Measurements from ENCODE around the gene ITGA1. TPM values are rescaled to one million over a fixed set of nuclear protein-coding genes. Genes with fewer than 3 reads are reported as not detected.
A peak's percentile ranks its signal among the peaks of the same experiment; 100 is the strongest.

The ITGA1 gene
- total RNA-seq, 6 experiments from 2014 or later: 66.5 to 116 (median 82.1) TPM

DNA sequence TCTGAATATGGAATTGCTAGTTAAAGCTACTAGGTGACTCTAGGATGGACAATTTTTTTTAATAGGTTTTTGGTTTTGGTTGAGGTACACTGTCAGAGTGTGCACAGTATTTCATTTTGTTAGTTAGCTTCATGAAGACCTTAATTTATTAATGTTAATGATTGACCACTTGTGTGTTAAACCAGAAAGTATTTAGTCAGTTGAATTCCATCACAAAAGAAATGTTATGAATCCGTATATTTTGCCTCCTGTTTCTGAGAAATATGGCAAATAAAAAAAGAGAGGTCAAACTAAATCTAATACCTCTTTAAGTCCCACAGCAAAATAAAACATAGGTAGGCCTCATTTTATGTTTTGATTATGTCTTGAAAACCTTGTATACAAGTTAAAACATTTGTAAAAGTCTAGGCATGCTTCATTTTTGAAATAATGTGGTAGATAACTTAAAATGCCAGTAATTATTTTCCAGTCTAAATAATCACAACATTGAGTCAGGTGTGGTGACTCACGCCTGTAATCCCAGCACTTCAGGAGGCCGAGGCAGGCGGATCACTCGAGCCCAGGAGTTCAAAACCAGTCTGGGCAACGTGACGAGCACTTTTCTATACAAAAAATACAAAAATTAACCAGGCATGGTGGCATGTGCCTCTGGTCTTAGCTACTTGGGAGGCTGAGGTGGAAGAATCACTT lies 50.8 kb downstream of the ITGA1 start:
- no peaks in the 10 kb centered on the region for H3K27me3 ChIP-seq
- intact Hi-C loops (cut with DNase I): no loop called here
- H3K4me3 ChIP-seq: no peak overlapping the region
- peaks cover 0 to 37% (median 13%) of the 10 kb centered on the region in 4 donors for H3K4me1 ChIP-seq
- H3K36me3 ChIP-seq: no peaks in the 10 kb centered on the region
- no peaks in the 10 kb centered on the region for H3K9me3 ChIP-seq
- peak overlapping the region in 2 of 3 donors; percentile 27 to 41 for H3K27ac ChIP-seq
- DNase-seq (no peak), ATAC-seq (peak in 3 of 4 donors; percentile 8 to 41 (median 41))
- 82% methylated on average over 7 of the region's 7 CpGs for WGBS (ENCODE audit: insufficient coverage, low coverage, low lambda C conversion rate, missing lambda C conversion rate)
- TF ChIP-seq POLR2A (IDR thresholded peaks at IDR 0.05) (no peak), CTCF (IDR thresholded peaks at IDR 0.05) (no peak)

DNA sequence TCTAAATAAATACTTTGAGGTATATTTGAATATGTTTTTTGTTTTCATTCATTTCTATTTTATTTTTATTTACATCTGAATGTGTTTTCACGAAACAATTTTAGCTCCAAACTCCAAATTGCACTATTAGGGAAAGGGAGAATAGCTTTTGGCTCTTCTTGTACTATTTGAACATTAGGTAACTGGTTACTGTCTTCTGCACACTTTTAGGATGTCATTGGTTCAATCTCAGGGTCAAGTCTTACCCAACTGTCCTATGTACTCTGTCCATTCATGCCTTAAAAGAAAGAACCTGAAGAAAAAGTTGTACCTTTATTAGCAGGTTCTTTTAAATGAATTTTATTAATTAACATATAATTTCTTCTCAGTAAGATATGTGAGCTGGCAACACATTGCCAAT lies 51.6 kb downstream of the ITGA1 start:
- no peaks in the 10 kb centered on the region for H3K27me3 ChIP-seq
- H3K27ac ChIP-seq: no peak overlapping the region
- H3K4me3 ChIP-seq: no peak overlapping the region
- DNase-seq (no peak), ATAC-seq (peak in 1 of 4 donors; percentile 56)
- peaks cover 0 to 37% (median 13%) of the 10 kb centered on the region in 4 donors for H3K4me1 ChIP-seq
- no peaks in the 10 kb centered on the region for H3K36me3 ChIP-seq
- H3K9me3 ChIP-seq: no peaks in the 10 kb centered on the region
- intact Hi-C loops (cut with DNase I): no loop called here
- TF ChIP-seq CTCF (IDR thresholded peaks at IDR 0.05) (no peak), POLR2A (IDR thresholded peaks at IDR 0.05) (no peak)
- WGBS (ENCODE audit: insufficient coverage, low coverage, low lambda C conversion rate, missing lambda C conversion rate): 56% methylated on average over 1 of the region's 1 CpG

GRCh38 chr5:52840277-52841050 lies 52.7 kb downstream of the ITGA1 start:
- Histone ChIP-seq H3K4me1 (peaks cover 0 to 37% (median 13%) of the 10 kb centered on the region in 4 donors), H3K27me3 (no peaks in the 10 kb centered on the region), H3K36me3 (no peaks in the 10 kb centered on the region), H3K27ac (peak overlapping the region in 2 of 3 donors; percentile 9 to 20), H3K9me3 (no peaks in the 10 kb centered on the region), H3K4me3 (no peak overlapping the region)
- DNase-seq (no peak), ATAC-seq (peak; percentile 30 to 80 (median 44))
- intact Hi-C loops (cut with DNase I): no loop called here
- no peak for TF ChIP-seq CTCF (IDR thresholded peaks at IDR 0.05)
- TF ChIP-seq POLR2A (IDR thresholded peaks at IDR 0.05): no peak
- 69% methylated on average over 7 of the region's 8 CpGs for WGBS (ENCODE audit: insufficient coverage, low coverage, low lambda C conversion rate, missing lambda C conversion rate)

- intact Hi-C loops (cut with DNase I): no loop called here
Measured at GRCh38 chr5:52841114-52841513, 53.4 kb downstream of the ITGA1 start.

More at GRCh38 chr5:52841114-52841513, 53.4 kb downstream of the ITGA1 start:
- Histone ChIP-seq H3K27me3 (no peaks in the 10 kb centered on the region), H3K4me1 (peaks cover 0 to 33% (median 10%) of the 10 kb centered on the region in 4 donors), H3K4me3 (no peak overlapping the region), H3K9me3 (no peaks in the 10 kb centered on the region), H3K27ac (peak overlapping the region in 2 of 3 donors; percentile 9 to 20), H3K36me3 (no peaks in the 10 kb centered on the region)
- ATAC-seq: no peak
- no peak for TF ChIP-seq POLR2A (IDR thresholded peaks at IDR 0.05)
- TF ChIP-seq CTCF (IDR thresholded peaks at IDR 0.05): no peak
- DNase-seq: no peak
